Measurements from ENCODE around the gene CEP85L.

DNA sequence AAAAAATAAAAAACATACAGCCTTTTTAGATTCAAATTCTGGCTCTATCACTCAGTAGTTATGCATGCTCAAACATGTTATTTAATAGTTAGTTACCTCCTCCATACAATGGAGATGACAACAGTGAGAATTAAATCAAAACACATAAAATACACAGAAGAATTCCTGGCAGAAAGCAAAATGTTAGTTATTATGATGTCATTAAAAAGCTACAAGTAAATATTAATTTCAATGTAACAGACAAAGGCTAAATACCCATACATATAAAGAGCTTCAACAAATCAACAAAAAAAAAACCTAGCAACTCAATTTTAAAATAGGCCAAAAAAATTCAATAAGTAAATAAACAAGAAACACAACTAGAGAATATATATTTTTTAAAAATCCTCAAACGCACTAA lies 81.9 kb downstream of the CEP85L start:
- TF ChIP-seq, protein P1, sequence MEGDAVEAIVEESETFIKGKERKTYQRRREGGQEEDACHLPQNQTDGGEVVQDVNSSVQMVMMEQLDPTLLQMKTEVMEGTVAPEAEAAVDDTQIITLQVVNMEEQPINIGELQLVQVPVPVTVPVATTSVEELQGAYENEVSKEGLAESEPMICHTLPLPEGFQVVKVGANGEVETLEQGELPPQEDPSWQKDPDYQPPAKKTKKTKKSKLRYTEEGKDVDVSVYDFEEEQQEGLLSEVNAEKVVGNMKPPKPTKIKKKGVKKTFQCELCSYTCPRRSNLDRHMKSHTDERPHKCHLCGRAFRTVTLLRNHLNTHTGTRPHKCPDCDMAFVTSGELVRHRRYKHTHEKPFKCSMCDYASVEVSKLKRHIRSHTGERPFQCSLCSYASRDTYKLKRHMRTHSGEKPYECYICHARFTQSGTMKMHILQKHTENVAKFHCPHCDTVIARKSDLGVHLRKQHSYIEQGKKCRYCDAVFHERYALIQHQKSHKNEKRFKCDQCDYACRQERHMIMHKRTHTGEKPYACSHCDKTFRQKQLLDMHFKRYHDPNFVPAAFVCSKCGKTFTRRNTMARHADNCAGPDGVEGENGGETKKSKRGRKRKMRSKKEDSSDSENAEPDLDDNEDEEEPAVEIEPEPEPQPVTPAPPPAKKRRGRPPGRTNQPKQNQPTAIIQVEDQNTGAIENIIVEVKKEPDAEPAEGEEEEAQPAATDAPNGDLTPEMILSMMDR (IDR thresholded peaks at IDR 0.05; ENCODE audit: insufficient read depth, low read length, poor library complexity, severe bottlenecking), result no peak
- TF ChIP-seq EZH2phosphoT487 (conservative IDR thresholded peaks at IDR 0.05; ENCODE audit: low read length), result no peak
